Activated CD4-positive, alpha-beta T cell treated with anti-CD3 and anti-CD28 coated beads, Interleukin-2, amount 50 U/mL, for 24 hours (primary cell): ENCODE results near the gene NRG3.

ENCODE experiments used
- DNase-seq, 2 donors: peaks; one replicate each; pipeline ENCODE4 v3.0.0-alpha.2; 2020; ENCODE audit warnings: low read depth in 1 of 2, low spot score in 1 of 2

Gene NRG3

DNA sequence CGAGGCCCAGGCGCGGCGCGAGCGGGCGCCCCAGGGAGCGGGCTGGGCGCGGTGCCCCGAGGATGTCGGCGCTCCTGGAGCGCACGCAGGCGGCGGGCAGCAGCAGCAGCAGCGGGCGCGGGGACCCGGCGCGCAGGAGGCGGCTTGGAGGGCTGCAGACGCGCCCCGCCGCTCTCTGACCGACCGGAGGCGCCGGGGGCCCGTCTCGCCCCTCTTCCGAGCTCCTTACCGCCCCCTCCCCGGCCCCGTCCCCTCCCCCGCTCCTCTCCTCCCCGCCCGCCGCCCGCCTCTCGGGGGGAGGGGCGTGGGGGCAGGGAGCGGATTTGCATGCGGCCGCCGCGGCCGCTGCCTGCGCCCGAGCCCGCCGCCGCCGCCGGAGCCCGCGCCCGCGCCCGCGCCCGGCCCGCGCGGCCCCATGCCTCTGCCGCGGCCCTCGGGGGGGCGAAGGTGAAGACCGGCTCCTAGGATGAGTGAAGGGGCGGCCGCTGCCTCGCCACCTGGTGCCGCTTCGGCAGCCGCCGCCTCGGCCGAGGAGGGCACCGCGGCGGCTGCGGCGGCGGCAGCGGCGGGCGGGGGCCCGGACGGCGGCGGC is at the start of gene NRG3:
NRG3 (plus strand) TSS at position 320 of the 592 bp plus-strand sequence.
- DNase-seq: no peak

DNA sequence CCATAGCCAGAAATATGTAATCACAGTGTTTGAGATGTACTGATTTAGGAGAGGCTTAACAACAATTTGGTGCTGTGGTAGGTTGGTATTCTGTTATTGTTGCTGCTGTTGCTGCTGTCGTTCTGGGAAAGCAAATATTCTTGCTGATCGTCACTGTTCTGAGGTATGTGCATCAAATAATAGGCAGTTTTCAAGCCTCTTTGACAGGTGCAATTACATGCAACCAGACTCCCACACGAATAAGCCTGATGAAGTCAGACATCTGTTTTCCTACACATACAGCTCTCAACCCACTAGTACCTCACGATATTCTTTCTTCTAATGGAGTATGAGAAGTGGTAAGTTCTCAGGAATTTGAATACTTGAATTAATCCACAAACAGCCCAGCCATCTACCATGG is 46.7 kb upstream of the NRG3 start:
- DNase-seq: no peak

DNA sequence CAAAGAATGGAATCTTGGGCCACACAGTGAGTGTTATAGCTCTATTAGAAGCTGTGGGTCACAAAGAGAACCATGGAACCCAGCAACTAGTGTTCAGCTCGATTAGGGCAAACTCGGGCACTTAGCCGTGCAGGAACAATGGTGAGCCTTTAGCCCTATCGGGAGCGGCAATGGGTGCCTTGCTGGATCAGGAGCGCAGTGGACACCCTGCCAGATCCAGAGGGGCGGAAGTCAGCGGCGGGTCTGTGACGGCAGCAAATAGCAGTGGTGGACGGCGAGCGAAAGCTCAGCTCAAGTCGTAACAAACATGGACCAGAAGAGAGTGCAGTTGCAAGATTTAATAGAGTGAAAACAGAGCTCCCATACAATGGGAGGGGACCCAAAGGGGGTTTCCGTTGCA is 43.9 kb upstream of the NRG3 start:
- no peak for DNase-seq

DNA sequence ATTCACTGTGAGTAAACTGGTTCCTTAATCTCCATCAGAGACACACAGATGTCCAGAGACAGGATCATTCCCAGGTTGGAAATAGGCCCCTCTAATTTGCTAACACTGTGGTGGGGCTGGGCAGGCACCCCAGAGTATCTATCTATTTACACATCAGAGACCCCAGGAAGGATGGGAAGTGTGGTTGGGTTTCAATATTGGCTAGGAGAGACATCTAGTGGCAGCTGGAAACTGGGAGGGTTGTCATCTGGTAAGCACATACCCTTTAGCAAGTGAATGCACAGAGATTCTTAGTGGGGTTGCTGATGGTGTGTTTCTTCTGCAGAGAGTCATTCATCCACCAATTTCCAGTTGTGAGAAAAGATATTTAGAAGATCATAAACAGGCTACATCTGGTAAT is 36.0 kb upstream of the NRG3 start:
- DNase-seq: no peak

DNA sequence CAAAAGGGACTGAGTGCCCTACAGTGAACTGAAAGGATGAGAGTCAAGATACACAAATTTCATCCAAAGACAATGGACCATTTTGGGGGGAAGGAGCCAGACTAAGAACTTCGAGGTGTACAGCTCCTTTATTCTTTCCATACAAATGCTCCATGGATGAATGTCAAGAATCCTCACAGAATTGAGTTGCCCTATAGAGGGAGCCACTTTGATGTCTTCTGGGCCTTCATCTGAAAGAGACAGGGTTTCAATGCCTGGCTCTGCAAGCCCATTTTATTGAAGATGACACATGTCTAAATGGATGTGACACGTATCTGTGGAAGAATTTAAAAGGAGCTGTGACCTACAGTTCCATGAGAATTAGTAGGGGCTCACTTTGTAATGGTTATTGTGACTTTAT is 32.0 kb upstream of the NRG3 start:
- DNase-seq: no peak

DNA sequence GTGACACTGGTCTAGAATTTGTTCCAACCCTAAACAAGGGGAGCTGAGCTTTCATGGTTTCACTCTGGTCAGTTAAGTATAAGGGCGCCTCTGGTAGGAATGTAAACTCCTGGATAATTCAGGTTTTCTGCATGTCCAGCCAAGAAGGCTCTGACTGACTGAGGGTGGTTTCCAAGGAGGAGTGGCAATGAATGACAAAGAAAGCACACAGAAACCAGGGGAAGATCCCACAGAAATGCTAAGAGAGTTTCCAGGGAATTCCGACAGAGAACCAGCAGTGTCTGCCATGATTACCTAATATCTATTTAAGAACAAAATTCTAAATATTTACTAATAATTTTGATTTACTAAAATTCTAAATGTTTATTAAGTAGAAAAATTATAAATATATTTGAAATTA is 27.3 kb upstream of the NRG3 start:
- no peak for DNase-seq

DNA sequence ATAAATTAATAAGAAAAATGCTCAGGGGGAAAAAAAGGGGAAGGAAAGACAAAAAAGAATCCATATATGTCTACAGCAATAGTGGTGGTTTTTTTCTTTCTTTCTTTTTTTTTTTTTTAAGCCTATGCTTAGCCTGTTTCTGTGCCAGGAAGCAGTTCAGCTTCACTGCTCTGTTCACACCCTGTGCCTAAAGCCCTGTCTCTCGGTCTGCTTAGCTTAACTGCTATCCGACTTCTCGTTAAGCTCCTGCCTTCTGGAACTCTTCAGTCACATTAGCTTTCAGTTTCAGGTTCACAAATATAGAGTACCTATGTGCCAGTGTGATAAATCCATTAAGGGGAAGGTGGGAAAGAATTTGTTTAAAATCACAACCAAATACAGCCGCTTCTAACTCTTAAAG is 26.5 kb upstream of the NRG3 start:
- no peak for DNase-seq

DNA sequence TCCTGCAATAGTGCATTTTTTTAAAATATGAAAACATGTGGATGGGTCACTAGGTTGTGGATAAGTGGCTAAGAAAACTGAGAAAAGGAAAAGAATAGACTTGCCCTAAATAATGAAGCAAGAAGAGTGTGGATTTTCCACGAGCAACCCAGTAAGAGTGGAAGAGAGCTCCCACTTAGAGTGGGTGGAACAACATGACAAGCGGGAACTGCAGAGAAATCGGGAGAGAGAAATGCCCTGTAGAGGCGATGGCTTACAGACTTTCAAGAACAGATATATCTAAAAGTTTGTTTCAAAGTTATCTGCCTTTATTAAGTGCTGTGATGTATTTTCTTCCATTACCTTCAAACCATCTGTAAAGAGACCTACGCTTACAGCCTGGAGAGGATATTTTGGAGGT is 26.1 kb upstream of the NRG3 start:
- no peak for DNase-seq

DNA sequence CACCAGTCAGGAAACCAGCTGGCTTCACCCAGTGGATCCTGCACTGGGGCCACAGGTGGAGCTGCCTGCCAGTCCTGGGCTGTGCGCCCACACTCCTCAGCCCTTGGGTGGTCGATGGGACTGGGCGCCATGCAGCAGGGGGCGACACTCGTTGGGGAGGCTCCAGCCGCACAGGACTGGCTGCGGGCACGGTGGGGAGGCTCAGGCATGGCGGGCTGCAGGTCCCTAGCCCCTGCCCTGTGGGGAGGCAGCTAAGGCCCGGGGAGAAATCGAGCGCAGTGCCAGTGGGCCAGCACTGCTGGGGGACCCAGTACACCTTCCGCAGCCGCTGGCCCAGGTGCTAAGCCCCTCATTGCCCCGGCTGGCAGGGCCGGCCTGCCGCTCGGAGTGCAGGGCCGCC is 12.4 kb upstream of the NRG3 start:
- DNase-seq: no peak

DNA sequence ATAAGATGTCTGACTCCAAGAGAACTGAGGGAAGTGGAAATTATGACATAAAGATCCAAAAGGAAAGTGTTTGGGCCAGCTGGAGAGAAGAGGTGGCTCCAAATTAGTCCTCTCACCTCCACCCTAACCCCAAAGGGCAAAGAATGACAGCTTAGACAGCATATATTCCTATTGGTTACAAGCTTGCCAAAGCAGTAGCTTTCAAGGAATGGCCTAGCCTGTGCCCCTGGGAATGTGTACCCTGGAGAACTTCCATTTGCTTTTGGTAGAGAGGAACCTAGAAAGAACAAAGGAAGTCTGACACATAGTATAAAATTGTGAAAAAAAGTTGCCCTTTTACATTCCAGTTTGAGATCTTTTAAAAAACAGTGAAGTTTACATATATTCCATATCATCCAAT is 11.2 kb upstream of the NRG3 start:
- DNase-seq: no peak

DNA sequence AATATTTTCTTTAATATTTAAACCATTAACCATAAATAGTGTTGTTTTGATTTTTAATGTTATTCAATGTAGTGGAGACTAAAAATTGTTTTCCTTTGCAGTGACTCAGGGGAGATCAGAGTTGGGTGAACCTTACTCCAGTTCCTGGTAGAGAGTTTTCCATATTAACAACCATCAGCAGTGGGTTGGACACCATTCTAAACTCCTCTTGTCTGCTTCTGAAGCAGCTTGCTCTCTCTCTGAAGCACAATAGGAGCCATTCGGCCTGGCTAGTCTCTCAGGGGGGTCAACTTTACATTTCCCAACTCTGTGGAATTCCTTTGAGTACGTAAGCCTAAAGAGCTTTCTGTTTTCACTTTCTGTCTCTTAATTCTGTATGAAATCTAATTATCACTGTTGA is 9.4 kb upstream of the NRG3 start:
- DNase-seq: no peak

DNA sequence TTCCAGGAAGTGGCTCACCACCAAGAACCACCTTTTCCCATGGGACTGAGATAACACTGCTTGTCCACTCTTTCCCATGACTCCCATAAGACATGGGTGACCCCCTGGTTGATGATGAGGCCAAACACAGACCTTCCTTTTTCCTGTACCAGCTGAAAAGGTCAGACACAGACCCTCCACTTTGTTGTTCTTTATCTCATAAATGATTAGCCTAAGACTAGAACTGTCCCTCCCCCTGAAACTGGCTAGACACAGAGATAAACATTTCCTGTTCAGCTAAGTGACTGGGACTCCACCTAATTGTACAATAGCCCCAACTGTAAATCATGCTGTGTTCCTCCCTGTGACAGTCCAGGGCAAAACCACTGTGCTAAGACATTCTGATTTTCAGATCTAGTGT is 8.2 kb upstream of the NRG3 start:
- DNase-seq: no peak

DNA sequence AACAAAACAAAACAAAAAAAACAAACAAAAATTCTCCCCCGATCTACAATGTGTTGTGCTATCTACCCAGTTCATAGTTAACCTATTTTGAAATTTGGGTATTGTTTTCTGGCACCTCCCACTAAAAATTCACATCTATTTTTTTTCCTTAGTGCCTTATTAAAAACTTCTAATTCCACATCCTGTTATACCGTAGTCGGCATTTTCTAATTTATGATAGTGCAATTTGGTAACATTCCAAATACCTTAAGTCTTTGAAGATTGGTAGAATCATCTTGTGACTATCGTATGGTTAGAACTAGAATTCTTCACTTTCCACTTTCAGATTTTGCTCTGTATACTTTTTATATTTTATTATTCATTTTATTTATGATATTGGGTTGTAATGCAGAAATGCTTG is 4.5 kb upstream of the NRG3 start:
- no peak for DNase-seq

DNA sequence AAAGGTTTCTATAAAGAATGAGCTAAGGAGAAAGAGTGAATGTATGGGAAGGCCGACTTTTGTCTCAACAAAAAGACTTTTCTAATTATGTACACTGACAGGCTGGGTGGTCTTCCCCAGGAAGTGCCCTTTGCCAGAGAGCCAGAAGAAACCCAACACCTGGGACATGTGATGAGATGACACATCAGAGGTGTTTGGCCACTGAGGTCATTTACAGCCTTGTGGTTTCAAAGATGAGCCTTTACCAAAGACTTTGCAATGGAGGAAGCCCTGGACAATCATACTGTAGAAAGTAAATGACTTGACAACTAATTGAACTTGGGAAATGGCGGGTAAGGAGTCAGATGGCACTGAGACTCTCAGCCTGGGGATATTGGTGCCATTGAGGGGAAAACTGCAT is 3.4 kb upstream of the NRG3 start:
- DNase-seq: no peak

DNA sequence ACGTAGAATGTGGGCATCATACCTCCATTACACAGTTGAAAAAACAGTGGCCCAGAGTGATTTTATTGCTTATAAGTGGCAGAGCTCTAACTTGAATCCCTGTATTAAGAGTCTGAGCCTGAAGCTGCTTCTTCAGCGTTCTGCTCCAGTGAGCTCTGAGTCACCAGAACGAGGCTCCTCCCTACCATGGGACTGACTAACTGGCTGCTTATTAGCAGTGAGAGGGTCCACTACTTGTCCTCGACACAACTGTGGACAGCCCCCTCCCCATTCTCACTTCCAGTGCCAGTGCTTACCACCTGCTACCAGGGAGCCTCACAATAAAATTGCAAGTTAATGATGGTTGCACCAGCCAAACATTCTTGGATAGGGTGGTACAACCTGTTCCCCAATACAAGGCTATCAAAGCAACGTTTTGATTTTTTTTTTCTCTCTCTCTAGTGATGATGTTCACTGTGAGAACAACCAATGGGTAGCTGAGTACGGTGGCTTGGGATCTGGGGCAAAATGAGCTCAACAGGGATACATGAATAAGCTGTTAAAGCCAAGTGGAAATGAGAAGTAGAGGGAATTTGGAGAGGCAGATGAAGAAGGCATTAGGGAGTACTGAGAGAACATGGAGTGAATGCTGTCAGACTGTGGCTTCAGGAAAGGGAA is 2.7 kb upstream of the NRG3 start:
- no peak for DNase-seq

DNA sequence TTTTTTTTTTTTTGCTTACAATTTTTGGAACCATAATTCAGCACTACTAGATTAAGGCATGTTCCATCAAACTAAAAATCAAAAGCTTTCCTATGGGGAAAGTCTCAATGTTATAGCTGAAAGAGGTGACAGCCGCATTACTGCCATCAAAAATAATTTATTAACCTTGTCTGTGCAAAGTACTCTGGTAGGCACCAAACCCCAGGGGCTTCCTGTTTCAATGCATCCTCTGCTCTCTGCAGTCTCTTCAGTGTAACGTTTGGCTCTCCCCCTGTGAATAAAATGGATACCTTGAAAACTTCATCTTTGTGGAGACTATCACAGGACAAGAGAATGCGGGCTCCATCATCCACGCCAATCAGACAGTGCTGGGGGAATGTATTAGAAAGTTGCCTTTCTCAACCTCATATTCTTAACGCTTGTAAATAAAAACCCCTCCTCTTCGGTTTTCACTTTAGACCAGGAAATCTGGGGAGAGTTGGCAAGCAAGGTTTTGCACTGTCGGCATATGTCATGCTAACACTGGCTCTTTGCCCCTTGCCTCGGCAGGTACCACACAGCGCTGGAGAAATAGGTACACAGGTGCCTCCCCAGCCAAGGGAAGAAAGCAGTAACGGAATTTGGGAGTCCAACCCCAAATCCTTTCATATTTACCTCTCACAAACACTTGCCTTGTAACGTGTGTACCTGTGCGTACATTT is 1.6 kb upstream of the NRG3 start:
- no peak for DNase-seq

DNA sequence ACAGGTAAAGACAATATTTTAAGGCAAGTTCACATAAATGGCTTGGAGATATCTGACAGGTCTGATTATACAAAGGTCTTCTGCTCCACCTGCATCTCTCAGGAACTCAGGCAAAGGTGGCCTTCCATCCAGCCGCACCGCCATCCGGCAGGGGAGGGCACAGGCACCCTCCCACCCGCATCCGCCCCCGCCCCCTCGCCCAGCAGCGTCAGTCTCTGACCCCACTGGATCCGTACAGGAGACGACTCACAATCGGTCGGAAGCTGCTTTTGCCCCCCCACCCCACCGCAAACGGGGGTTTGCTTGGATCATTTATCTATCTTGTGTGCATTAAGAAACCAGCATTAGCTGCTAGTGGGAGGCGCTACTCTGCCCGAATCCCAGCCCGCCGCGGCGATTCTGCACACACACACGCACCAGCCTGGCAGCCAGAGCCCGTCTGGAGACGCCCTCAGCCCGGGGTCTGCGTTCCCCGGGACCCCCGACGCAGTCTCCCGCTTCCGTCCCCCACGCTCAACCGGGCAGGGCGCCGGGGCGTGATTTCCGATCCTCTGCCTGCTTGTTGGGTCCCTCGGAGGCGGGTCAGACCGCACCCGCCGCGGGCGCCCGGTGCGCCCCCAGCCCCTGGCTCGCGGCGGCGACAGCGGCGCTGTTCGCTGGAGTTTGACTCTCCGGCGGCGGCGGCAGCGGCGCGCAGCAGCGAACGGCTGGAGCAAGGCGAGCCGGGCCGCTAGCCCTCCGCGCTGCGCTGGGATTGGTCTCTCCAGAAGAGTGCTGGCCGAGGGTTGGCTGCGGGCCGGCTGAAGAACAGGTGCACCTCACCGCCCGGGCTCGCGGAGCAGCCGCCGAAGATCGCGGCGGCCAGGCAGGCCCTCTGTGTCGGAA is 820 bp upstream of the NRG3 start:
- no peak for DNase-seq

DNA sequence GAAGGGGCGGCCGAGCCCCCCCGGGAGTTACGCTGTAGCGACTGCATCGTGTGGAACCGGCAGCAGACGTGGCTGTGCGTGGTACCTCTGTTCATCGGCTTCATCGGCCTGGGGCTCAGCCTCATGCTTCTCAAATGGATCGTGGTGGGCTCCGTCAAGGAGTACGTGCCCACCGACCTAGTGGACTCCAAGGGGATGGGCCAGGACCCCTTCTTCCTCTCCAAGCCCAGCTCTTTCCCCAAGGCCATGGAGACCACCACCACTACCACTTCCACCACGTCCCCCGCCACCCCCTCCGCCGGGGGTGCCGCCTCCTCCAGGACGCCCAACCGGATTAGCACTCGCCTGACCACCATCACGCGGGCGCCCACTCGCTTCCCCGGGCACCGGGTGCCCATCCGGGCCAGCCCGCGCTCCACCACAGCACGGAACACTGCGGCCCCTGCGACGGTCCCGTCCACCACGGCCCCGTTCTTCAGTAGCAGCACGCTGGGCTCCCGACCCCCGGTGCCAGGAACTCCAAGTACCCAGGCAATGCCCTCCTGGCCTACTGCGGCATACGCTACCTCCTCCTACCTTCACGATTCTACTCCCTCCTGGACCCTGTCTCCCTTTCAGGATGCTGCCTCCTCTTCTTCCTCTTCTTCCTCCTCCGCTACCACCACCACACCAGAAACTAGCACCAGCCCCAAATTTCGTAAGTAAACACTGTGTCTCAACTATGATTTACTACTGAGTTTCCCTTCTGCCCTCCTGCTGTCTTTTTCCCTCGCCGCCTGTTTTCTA is 666 bp downstream of the NRG3 start:
- no peak for DNase-seq

DNA sequence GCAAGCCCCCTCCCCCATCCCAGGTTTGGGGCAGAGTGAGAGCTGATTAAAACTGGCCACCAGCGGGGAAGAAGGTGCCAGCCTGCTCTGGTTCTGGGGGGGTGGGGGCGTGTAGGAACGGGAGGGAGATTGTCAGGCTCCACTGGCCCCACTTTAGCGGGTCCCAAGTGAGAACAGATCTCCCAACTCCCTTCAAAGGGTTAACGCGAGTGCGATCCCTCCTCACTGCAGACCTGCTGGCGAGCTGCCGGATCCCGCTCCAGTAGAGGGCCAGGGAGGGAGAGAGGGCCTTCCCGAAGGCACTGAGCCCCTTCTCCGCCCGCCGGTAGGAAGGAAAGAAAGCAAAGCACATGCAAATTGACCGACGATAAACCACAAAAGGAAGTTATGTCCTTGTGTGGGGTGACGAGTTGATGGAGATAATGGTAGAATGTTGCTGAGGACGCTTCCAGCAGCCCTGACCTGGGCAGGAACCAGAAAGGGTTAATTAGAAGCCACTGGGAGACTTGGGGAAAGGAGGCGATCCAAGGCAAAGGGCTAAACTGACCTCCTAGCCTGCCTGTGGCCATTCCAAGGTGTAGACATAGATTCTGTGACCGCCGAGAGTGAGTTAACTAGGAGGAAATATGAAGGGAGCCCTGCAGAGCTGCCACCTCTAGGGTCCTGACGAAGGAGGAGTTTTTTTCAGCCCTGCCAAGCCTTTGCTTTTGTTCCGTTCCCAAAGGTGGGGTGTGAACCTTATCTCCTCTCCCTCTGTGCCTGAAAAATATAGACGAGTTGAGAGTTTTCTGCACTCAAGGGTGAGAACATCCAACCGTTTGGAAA is 1.5 kb downstream of the NRG3 start:
- DNase-seq: no peak

DNA sequence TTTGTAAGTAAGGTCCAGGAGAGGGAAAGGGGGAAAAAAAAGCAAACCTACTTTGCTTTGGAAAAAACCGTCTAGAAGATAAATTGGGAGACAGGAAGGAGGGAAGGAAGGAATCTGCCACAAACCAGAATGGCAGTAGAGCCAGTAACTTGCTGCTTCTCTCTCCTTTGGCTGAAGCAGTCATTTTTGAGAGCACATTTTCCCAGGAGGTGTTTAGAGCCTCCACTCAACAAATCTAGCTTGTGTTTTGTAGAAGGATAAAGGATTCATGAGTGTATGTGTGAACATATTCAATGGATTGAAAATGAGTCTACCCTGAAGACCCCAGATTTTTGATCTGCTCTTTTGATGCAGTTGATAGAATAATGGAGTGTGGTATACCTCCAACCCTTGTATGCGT is 2.6 kb downstream of the NRG3 start:
- DNase-seq: no peak
